ENCODE measurements around the gene HMOX2.

GRCh38 chr16:4428500-4428899, 47.7 kb upstream of the HMOX2 start:
- TF ChIP-seq CTCF (IDR thresholded peaks at IDR 0.05) (no peak), POLR2A (IDR thresholded peaks at IDR 0.05) (no peak)
